Measurements from ENCODE around the gene HGFAC. TPM values are rescaled to one million over a fixed set of nuclear protein-coding genes. Genes with fewer than 3 reads are reported as not detected.

The HGFAC gene
- total RNA-seq, 1 experiment from 2014 or later, result 0.20 TPM

GRCh38 chr4:3426465-3427133, 15.2 kb upstream of the HGFAC start (continued):
- TF ChIP-seq PRDM15 (CRISPR knock-in tag; IDR thresholded peaks at IDR 0.05) (no peak), TCF7 (CRISPR knock-in tag; IDR thresholded peaks at IDR 0.05; ENCODE audit: low read depth) (no peak), ZNF317 (CRISPR knock-in tag; IDR thresholded peaks at IDR 0.05; ENCODE audit: borderline replicate concordance, low read depth) (no peak), FOXK1 (CRISPR knock-in tag; IDR thresholded peaks at IDR 0.05) (no peak), ELF4 (CRISPR knock-in tag; IDR thresholded peaks at IDR 0.05; ENCODE audit: low read depth) (no peak), ZNF396 (CRISPR knock-in tag; IDR thresholded peaks at IDR 0.05; ENCODE audit: borderline replicate concordance) (no peak), FOXP1 (CRISPR knock-in tag; IDR thresholded peaks at IDR 0.05; ENCODE audit: borderline replicate concordance) (no peak), ZNF232 (CRISPR knock-in tag; IDR thresholded peaks at IDR 0.05) (no peak), ZNF416 (CRISPR knock-in tag; IDR thresholded peaks at IDR 0.05) (no peak)

- ATAC-seq (no peak), DNase-seq (ENCODE audit: low spot score) (no peak)
- Mint-ChIP-seq H3K36me3 (no peaks in the 10 kb centered on the region), H3K9me3 (no peaks in the 10 kb centered on the region), H3K27ac (no peak overlapping the region), H3K4me1 (no peaks in the 10 kb centered on the region), H3K27me3 (ENCODE audit: low read depth) (no peaks in the 10 kb centered on the region), H3K4me3 (no peak overlapping the region)
- TF ChIP-seq ZNF396 (CRISPR knock-in tag; IDR thresholded peaks at IDR 0.05; ENCODE audit: borderline replicate concordance) (no peak), CREM (CRISPR knock-in tag; IDR thresholded peaks at IDR 0.05) (no peak), NR2C2 (CRISPR knock-in tag; IDR thresholded peaks at IDR 0.05) (no peak), ZNF121 (CRISPR knock-in tag; IDR thresholded peaks at IDR 0.05) (no peak), SP1 (CRISPR knock-in tag; conservative IDR thresholded peaks at IDR 0.05) (no peak), OVOL2 (CRISPR knock-in tag; IDR thresholded peaks at IDR 0.05; ENCODE audit: borderline replicate concordance) (no peak), MAX (CRISPR knock-in tag; IDR thresholded peaks at IDR 0.05) (no peak), NFATC4 (CRISPR knock-in tag; IDR thresholded peaks at IDR 0.05) (no peak), ZNF138 (CRISPR knock-in tag; conservative IDR thresholded peaks at IDR 0.05) (no peak), ZNF317 (CRISPR knock-in tag; IDR thresholded peaks at IDR 0.05; ENCODE audit: borderline replicate concordance, low read depth) (no peak), SMAD3 (CRISPR knock-in tag; IDR thresholded peaks at IDR 0.05; ENCODE audit: borderline replicate concordance) (no peak), STAT6 (CRISPR knock-in tag; conservative IDR thresholded peaks at IDR 0.05; ENCODE audit: low read depth) (no peak)
- ChIA-PET CTCF (interaction anchor here (1.0 to 2.5 kb wide), 7 partner anchors 8 to 108 kb away, joined by 3 to 11 read pairs (median 6); no protein-coding TSS in a partner anchor), POLR2A (no interaction called here)
Measured at GRCh38 chr4:3427134-3427476, 14.7 kb upstream of the HGFAC start.

Data from WTC11 (cell line).